Measurements from ENCODE around the gene MRPL33.
"Not testable (repeated sequence)": the region's sequence is repeated elsewhere in the genome, so short reads cannot be mapped to it uniquely, and the experiment has no call there.

MRPL33 gene

DNA sequence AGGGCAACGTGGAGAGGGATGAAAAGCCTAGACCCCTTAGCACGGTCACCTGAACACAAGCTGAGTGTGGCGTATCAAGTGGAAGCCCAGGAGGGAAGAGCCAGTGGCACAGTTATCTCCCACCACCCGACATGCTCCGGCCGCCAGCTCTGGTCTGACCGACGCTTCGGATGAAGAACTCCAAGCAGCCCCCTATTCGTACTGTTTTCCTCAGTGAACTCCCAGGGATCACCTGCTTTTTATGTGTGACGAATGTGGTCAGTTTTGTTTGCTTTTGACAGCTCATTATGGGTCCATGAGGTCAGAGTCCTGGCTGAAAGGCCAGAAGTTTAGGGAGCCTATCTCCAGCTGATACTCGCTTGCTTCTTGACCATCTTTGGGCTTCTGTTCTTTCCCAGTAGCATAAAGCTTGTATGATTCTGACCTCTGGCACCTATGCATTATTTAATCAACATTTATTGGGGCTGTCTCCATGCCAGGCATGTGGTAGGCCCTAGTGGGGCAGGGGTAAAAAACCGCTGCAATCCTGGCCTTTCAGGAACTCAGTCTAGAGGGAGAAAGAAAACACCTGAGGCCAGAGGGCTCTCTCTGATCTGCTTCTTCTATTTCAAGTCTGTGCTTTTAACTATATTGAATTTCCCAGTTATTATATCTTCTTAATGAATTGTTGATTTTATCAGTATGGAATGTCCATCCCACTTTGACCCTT is 33.0 kb upstream of the MRPL33 start:
- H3K4me1 ChIP-seq (ENCODE audit: low read depth, poor library complexity, severe bottlenecking): no peaks in the 10 kb centered on the region
- TF ChIP-seq, protein P1, sequence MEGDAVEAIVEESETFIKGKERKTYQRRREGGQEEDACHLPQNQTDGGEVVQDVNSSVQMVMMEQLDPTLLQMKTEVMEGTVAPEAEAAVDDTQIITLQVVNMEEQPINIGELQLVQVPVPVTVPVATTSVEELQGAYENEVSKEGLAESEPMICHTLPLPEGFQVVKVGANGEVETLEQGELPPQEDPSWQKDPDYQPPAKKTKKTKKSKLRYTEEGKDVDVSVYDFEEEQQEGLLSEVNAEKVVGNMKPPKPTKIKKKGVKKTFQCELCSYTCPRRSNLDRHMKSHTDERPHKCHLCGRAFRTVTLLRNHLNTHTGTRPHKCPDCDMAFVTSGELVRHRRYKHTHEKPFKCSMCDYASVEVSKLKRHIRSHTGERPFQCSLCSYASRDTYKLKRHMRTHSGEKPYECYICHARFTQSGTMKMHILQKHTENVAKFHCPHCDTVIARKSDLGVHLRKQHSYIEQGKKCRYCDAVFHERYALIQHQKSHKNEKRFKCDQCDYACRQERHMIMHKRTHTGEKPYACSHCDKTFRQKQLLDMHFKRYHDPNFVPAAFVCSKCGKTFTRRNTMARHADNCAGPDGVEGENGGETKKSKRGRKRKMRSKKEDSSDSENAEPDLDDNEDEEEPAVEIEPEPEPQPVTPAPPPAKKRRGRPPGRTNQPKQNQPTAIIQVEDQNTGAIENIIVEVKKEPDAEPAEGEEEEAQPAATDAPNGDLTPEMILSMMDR (conservative IDR thresholded peaks at IDR 0.05; ENCODE audit: low read depth, low read length): no peak
- H4K20me1 ChIP-seq (ENCODE audit: insufficient read depth): no peaks in the 10 kb centered on the region
- no peak overlapping the region for H2AFZ ChIP-seq (ENCODE audit: low read depth)
- H3K36me3 ChIP-seq (ENCODE audit: insufficient read depth): no peaks in the 10 kb centered on the region
- H3K9ac ChIP-seq: no peak overlapping the region
- H3K27ac ChIP-seq: no peak overlapping the region
- no peaks in the 10 kb centered on the region for H3K79me2 ChIP-seq (ENCODE audit: insufficient read depth, low read depth)
- no peak overlapping the region for H3K4me3 ChIP-seq (IDR thresholded peaks at IDR 0.05; ENCODE audit: insufficient read depth, low read depth, low read length)
- H3K4me2 ChIP-seq: no peak overlapping the region
- no peaks in the 10 kb centered on the region for H3K27me3 ChIP-seq (ENCODE audit: insufficient read depth, low read depth)

DNA sequence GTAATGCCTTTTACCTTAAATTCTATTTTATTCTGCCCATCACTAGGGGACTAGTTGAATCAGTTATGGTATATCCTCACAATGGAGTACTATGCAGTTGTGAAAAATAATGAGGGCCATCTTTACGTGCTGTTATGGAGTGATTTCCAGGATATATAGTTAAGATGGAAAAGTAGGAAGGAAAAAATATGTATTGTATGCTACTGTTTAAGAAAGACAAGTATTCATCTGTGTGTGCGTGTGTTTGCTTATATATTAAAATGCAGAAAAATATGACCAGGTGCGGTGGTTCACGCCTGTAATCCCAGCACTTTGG is 32.5 kb upstream of the MRPL33 start:
- H3K27me3 ChIP-seq (ENCODE audit: insufficient read depth, low read depth): no peaks in the 10 kb centered on the region
- no peaks in the 10 kb centered on the region for H3K36me3 ChIP-seq (ENCODE audit: insufficient read depth)
- H3K79me2 ChIP-seq (ENCODE audit: insufficient read depth, low read depth): no peaks in the 10 kb centered on the region
- H3K4me3 ChIP-seq (IDR thresholded peaks at IDR 0.05; ENCODE audit: insufficient read depth, low read depth, low read length): no peak overlapping the region
- no peaks in the 10 kb centered on the region for H4K20me1 ChIP-seq (ENCODE audit: insufficient read depth)
- no peak overlapping the region for H3K4me2 ChIP-seq
- TF ChIP-seq, protein P1 (conservative IDR thresholded peaks at IDR 0.05; ENCODE audit: low read depth, low read length): no peak
- H2AFZ ChIP-seq (ENCODE audit: low read depth): no peak overlapping the region
- no peak overlapping the region for H3K27ac ChIP-seq
- no peaks in the 10 kb centered on the region for H3K4me1 ChIP-seq (ENCODE audit: low read depth, poor library complexity, severe bottlenecking)
- H3K9ac ChIP-seq: no peak overlapping the region

DNA sequence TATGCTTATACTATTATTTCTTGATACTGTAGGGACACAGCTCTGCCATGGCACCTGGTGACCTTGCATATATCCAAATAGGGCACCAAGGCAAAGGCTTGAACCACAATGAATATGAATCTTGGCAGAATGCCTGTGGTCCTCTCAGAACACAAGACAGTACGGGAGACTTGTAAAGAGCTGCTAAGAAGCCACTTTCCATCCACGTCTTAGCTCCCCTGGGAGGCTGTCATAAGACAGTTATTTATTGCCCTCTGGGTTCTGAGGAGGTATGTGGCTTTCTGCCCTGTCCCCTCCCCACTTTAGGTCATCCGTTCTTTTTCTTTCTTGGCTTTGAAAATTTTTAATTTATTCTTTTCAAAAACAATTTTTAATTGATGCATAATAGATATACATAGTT is 29.8 kb upstream of the MRPL33 start:
- H2AFZ ChIP-seq (ENCODE audit: low read depth): no peak overlapping the region
- TF ChIP-seq, protein P1 (conservative IDR thresholded peaks at IDR 0.05; ENCODE audit: low read depth, low read length): no peak
- no peak overlapping the region for H3K9ac ChIP-seq
- H3K27ac ChIP-seq: no peak overlapping the region
- H3K79me2 ChIP-seq (ENCODE audit: insufficient read depth, low read depth): no peaks in the 10 kb centered on the region
- no peak overlapping the region for H3K4me2 ChIP-seq
- H3K4me1 ChIP-seq (ENCODE audit: low read depth, poor library complexity, severe bottlenecking): no peaks in the 10 kb centered on the region
- H3K27me3 ChIP-seq (ENCODE audit: insufficient read depth, low read depth): no peaks in the 10 kb centered on the region
- no peak overlapping the region for H3K4me3 ChIP-seq (IDR thresholded peaks at IDR 0.05; ENCODE audit: insufficient read depth, low read depth, low read length)
- H3K36me3 ChIP-seq (ENCODE audit: insufficient read depth): no peaks in the 10 kb centered on the region
- H4K20me1 ChIP-seq (ENCODE audit: insufficient read depth): no peaks in the 10 kb centered on the region

DNA sequence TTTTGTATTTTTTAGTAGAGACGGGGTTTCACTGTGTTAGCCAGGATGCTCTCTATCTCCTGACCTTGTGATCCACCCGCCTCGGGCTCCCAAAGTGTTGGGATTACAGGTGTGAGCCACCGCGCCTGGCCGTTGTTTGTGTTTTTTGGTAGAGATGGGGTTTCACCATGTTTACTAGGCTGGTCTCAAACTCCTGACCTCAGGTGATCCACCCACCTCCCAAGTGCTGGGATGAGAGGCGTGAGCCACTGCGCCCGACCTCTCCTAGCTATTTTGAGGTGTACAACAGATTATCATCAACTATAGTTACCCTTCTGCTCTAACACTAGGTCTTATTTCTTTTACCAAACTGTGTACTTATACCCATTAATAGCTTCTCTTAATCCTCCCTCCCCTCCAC is 28.9 kb upstream of the MRPL33 start:
- no peaks in the 10 kb centered on the region for H3K27me3 ChIP-seq (ENCODE audit: insufficient read depth, low read depth)
- H3K36me3 ChIP-seq (ENCODE audit: insufficient read depth): no peaks in the 10 kb centered on the region
- H3K4me2 ChIP-seq: no peak overlapping the region
- H3K4me1 ChIP-seq (ENCODE audit: low read depth, poor library complexity, severe bottlenecking): no peaks in the 10 kb centered on the region
- TF ChIP-seq, protein P1 (conservative IDR thresholded peaks at IDR 0.05; ENCODE audit: low read depth, low read length): no peak
- H3K27ac ChIP-seq: no peak overlapping the region
- no peaks in the 10 kb centered on the region for H4K20me1 ChIP-seq (ENCODE audit: insufficient read depth)
- H3K9ac ChIP-seq: no peak overlapping the region
- H2AFZ ChIP-seq (ENCODE audit: low read depth): no peak overlapping the region
- no peaks in the 10 kb centered on the region for H3K79me2 ChIP-seq (ENCODE audit: insufficient read depth, low read depth)
- H3K4me3 ChIP-seq (IDR thresholded peaks at IDR 0.05; ENCODE audit: insufficient read depth, low read depth, low read length): no peak overlapping the region

DNA sequence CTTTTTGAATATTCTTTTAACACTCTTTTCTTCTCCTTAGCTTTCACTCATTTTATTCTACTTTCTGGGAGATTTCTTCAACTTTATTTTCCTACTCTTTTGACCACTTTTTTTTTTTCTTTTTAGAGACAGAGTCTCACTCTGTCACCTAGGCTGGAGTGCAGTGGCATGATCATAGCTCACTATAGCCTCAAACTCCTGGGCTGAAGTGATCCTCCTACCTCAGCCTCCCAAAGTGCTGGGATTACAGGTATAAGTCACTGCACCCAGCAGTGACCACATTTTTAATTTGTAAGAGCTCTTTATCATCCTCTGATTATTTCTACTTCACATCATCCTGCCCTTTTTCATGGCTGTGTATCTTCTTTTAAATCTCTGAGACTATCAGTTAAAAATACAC is 26.0 kb upstream of the MRPL33 start:
- not testable (repeated sequence) for H2AFZ ChIP-seq (ENCODE audit: low read depth); H3K36me3 ChIP-seq (ENCODE audit: insufficient read depth); H3K27ac ChIP-seq; H3K9ac ChIP-seq; H3K4me3 ChIP-seq (IDR thresholded peaks at IDR 0.05; ENCODE audit: insufficient read depth, low read depth, low read length); H3K4me2 ChIP-seq; H3K27me3 ChIP-seq (ENCODE audit: insufficient read depth, low read depth); H4K20me1 ChIP-seq (ENCODE audit: insufficient read depth); H3K4me1 ChIP-seq (ENCODE audit: low read depth, poor library complexity, severe bottlenecking); H3K79me2 ChIP-seq (ENCODE audit: insufficient read depth, low read depth)
